ENCODE measurements around the gene CDKAL1.

- TF ChIP-seq POLR2A (IDR thresholded peaks at IDR 0.05) (no peak), CTCF (IDR thresholded peaks at IDR 0.05) (no peak), EP300 (IDR thresholded peaks at IDR 0.05) (no peak)
Observed at GRCh38 chr6:21085643-21086042, 551.4 kb downstream of the CDKAL1 start.

Measured in tibial nerve (tissue), 4 donors.